Activated T-cell treated with anti-CD3 and anti-CD28 coated beads, Interleukin-2, amount 50 U/mL, for 24 hours (primary cell): Measurements from ENCODE around the gene LTO1.
"Not testable (repeated sequence)": the region's sequence is repeated elsewhere in the genome, so short reads cannot be mapped to it uniquely, and the experiment has no call there.

Experiments used
- DNase-seq: peaks from one replicate; pipeline ENCODE4 v3.0.0-alpha.2; 2020
- H3K27ac Mint-ChIP-seq: 2 replicates; pipeline ENCODE4 v1.8.0; 2020; ENCODE audit warnings: mild to moderate bottlenecking, mixed read lengths
- H3K27me3 Mint-ChIP-seq: 2 replicates; pipeline ENCODE4 v1.8.0; 2020; ENCODE audit warnings: mixed read lengths
- H3K36me3 Mint-ChIP-seq: 2 replicates; pipeline ENCODE4 v1.8.0; 2020; ENCODE audit warnings: low read depth, mixed read lengths
- H3K4me1 Mint-ChIP-seq: 2 replicates; pipeline ENCODE4 v1.8.0; 2020; ENCODE audit warnings: low read depth, mixed read lengths
- H3K4me3 Mint-ChIP-seq: 2 replicates; pipeline ENCODE4 v1.8.0; 2020; ENCODE audit warnings: mild to moderate bottlenecking, moderate library complexity, mixed read lengths
- H3K9me3 Mint-ChIP-seq: 2 replicates; pipeline ENCODE4 v1.8.0; 2020; ENCODE audit warnings: mixed read lengths

Gene LTO1

GRCh38 chr11:69692422-69692821 lies 17.3 kb upstream of the LTO1 start:
- Mint-ChIP-seq H3K36me3 (no peaks in the 10 kb centered on the region), H3K27me3 (peaks cover 77% of the 10 kb centered on the region), H3K9me3 (no peaks in the 10 kb centered on the region), H3K4me1 (peaks cover 11% of the 10 kb centered on the region), H3K27ac (no peak overlapping the region), H3K4me3 (no peak overlapping the region)
- DNase-seq: no peak

GRCh38 chr11:69691463-69691862 lies 16.3 kb upstream of the LTO1 start:
- no peak for DNase-seq
- Mint-ChIP-seq H3K4me3 (no peak overlapping the region), H3K27ac (no peak overlapping the region), H3K4me1 (peaks cover 11% of the 10 kb centered on the region), H3K36me3 (no peaks in the 10 kb centered on the region), H3K27me3 (peaks cover 74% of the 10 kb centered on the region), H3K9me3 (no peaks in the 10 kb centered on the region)

DNA sequence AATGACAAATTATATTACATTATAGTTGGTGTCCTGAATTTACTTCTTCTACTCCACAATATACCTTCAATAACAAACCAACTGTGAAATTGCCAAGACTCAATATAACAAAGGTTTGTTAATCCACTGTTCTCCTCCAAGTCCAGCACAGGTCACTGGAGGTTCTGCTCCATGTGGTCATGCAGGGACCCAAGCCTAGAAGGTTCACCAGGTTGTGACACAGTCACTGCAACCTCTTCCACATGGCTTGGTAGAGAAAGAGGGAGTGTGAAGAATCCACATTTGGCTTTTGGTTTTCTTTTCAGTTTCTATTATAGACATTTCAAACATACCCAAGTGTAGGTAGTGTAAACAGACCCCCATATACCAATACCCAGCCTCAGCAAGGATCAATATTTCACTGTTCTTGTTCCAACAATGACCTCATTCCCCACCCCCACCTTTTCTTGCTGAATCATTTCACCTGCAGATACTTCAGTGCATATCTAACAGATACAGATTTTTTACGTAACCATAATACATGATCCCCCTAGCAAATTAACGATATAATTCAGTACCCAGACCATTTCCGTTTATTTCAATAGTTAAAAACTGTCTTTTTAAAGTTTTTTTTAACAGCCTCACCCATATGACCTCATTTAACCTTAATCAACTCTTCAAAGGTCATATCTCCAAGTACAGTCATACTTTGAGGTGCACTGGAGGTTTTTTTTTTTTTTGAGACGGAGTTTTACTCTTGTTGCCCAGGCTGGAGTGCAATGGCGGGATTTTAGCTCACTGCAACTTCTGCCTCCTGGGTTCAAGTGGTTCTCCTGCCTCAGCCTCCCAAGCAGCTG lies 14.5 kb upstream of the LTO1 start:
- H3K4me3 Mint-ChIP-seq: no peak overlapping the region
- no peaks in the 10 kb centered on the region for H3K36me3 Mint-ChIP-seq
- H3K27ac Mint-ChIP-seq: no peak overlapping the region
- DNase-seq: no peak
- peaks cover 15% of the 10 kb centered on the region for H3K4me1 Mint-ChIP-seq
- no peaks in the 10 kb centered on the region for H3K9me3 Mint-ChIP-seq
- peaks cover 69% of the 10 kb centered on the region for H3K27me3 Mint-ChIP-seq

GRCh38 chr11:69687969-69688771 lies 13.0 kb upstream of the LTO1 start:
- peaks cover 56% of the 10 kb centered on the region for H3K27me3 Mint-ChIP-seq
- DNase-seq: not testable (repeated sequence)

GRCh38 chr11:69686856-69687255 lies 11.7 kb upstream of the LTO1 start:
- DNase-seq: no peak
- Mint-ChIP-seq H3K36me3 (no peaks in the 10 kb centered on the region), H3K27ac (no peak overlapping the region), H3K9me3 (no peaks in the 10 kb centered on the region), H3K4me3 (no peak overlapping the region), H3K4me1 (peaks cover 15% of the 10 kb centered on the region), H3K27me3 (peaks cover 49% of the 10 kb centered on the region)

More at GRCh38 chr11:69687969-69688771, 13.0 kb upstream of the LTO1 start:
- H3K36me3 Mint-ChIP-seq, H3K9me3 Mint-ChIP-seq, H3K27ac Mint-ChIP-seq, H3K4me3 Mint-ChIP-seq: not testable (repeated sequence)
- peaks cover 15% of the 10 kb centered on the region for H3K4me1 Mint-ChIP-seq

GRCh38 chr11:69686452-69686851 lies 11.3 kb upstream of the LTO1 start:
- Mint-ChIP-seq H3K27ac (no peak overlapping the region), H3K4me1 (peaks cover 15% of the 10 kb centered on the region), H3K27me3 (peaks cover 45% of the 10 kb centered on the region), H3K4me3 (no peak overlapping the region), H3K36me3 (no peaks in the 10 kb centered on the region), H3K9me3 (no peaks in the 10 kb centered on the region)
- no peak for DNase-seq

DNA sequence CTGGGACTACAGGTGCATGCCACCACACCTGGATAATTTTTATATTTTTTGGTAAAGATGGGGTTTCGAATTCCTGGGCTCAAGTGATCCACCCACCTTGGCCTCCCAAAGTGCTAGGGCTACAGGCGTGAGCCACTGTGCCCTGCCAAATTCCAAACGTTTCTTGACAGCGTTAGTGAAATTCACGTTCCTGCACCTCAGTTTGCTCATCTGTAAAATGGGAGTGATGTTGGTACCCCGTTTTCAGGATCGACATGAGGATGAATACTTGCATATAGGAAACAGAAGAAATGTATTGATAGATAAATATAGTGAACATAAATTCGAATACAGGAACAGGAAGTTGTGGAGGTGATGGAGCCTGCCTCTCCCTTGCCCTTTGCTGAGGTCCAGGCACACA lies 10.2 kb upstream of the LTO1 start:
- Mint-ChIP-seq H3K36me3 (no peaks in the 10 kb centered on the region), H3K27me3 (peaks cover 36% of the 10 kb centered on the region), H3K9me3 (no peaks in the 10 kb centered on the region), H3K4me1 (peaks cover 15% of the 10 kb centered on the region), H3K4me3 (no peak overlapping the region), H3K27ac (no peak overlapping the region)
- no peak for DNase-seq

DNA sequence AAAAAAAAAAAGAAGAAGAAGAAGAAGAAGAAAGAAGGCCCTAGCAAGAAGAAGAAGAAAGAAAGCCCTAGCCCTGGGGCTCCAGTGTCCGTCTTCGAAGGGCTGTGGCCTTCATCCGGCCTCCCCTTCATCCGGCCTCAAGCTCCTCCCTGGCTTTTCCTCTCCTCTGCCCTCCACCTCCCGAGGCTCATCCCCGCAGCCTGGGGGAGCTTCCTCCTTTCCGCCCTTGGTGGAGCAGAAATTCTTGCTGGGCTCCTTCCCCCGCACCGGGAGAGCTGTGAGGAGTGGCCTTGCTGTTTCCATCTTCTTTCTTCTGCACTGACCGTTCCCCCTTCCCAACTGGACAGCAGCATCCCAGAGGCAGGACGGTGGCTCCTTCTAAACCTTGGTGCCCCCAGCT lies 9.5 kb upstream of the LTO1 start:
- Mint-ChIP-seq H3K4me1 (peaks cover 13% of the 10 kb centered on the region), H3K27me3 (peaks cover 32% of the 10 kb centered on the region), H3K27ac (no peak overlapping the region), H3K4me3 (no peak overlapping the region), H3K9me3 (no peaks in the 10 kb centered on the region), H3K36me3 (no peaks in the 10 kb centered on the region)
- DNase-seq: no peak

GRCh38 chr11:69683764-69684333 lies 8.7 kb upstream of the LTO1 start:
- no peaks in the 10 kb centered on the region for H3K36me3 Mint-ChIP-seq
- no peak overlapping the region for H3K27ac Mint-ChIP-seq
- no peak overlapping the region for H3K4me3 Mint-ChIP-seq
- no peak for DNase-seq
- H3K4me1 Mint-ChIP-seq: peaks cover 12% of the 10 kb centered on the region
- H3K9me3 Mint-ChIP-seq: no peaks in the 10 kb centered on the region
- H3K27me3 Mint-ChIP-seq: peaks cover 27% of the 10 kb centered on the region

DNA sequence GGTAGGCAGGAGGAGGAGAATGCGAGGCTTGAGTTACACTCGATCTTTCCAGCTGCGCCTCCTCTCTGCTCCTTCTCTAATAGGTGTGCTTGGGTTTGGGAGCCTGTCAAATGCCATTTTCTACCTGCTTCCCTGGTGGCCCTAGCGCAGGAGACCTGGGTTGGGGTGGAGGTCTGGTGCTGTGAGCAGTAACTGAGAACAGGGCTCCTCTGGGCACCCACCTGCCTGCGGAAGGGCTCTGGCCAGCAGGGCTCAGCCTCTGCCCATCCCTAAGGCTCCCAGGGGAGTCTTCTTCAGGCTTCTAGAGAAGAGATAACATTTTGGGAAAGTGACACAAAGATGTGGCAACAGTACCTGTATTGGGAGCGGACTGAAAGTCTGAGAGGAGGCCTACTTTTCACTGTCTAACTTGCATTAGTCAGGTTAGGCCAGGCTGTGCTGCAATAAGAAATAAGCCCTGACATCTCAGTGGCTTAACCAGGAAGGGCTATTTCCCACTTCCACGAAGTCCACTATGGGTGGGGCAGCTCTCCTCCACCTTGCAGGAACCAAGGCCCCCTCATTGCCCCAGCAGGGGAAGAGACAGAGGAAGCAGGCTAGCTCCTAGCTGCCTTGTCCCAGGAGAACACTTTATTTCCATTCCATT lies 7.7 kb upstream of the LTO1 start:
- DNase-seq: no peak
- no peaks in the 10 kb centered on the region for H3K36me3 Mint-ChIP-seq
- H3K9me3 Mint-ChIP-seq: no peaks in the 10 kb centered on the region
- H3K4me1 Mint-ChIP-seq: peaks cover 4% of the 10 kb centered on the region
- peaks cover 22% of the 10 kb centered on the region for H3K27me3 Mint-ChIP-seq
- no peak overlapping the region for H3K27ac Mint-ChIP-seq
- no peak overlapping the region for H3K4me3 Mint-ChIP-seq

DNA sequence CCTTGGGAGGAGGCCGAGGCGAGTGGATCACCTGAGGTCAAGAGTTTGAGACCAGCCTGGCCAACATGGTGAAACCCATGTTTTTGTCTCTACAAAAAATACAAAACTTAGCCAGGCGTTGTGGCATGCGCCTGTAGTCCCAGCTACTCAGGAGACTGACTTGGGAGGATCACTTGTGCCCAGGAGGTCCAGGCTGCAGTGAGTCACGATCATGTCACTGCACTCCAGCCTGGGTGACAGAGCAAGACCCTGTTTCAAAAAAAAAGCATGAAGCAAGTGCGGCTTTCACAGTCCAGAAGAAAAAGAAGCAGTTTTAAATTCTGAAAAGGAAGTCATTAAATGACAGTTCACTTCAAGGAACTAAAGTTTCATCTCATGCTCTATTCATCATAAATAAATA lies 7.1 kb upstream of the LTO1 start:
- no peaks in the 10 kb centered on the region for H3K9me3 Mint-ChIP-seq

GRCh38 chr11:69680688-69681087 lies 5.5 kb upstream of the LTO1 start:
- H3K27me3 Mint-ChIP-seq: peaks cover 6% of the 10 kb centered on the region
- no peak for DNase-seq
- no peaks in the 10 kb centered on the region for H3K36me3 Mint-ChIP-seq
- no peak overlapping the region for H3K27ac Mint-ChIP-seq
- H3K9me3 Mint-ChIP-seq: no peaks in the 10 kb centered on the region
- H3K4me1 Mint-ChIP-seq: peaks cover 3% of the 10 kb centered on the region
- no peak overlapping the region for H3K4me3 Mint-ChIP-seq

More for the DNA sequence above, 7.1 kb upstream of the LTO1 start:
- no peak overlapping the region for H3K27ac Mint-ChIP-seq
- peaks cover 4% of the 10 kb centered on the region for H3K4me1 Mint-ChIP-seq
- H3K4me3 Mint-ChIP-seq: no peak overlapping the region
- no peaks in the 10 kb centered on the region for H3K36me3 Mint-ChIP-seq
- DNase-seq: no peak
- H3K27me3 Mint-ChIP-seq: peaks cover 16% of the 10 kb centered on the region

- H3K4me1 Mint-ChIP-seq: peaks cover 18% of the 10 kb centered on the region
- peaks cover 20% of the 10 kb centered on the region for H3K36me3 Mint-ChIP-seq
- peaks cover 2% of the 10 kb centered on the region for H3K27me3 Mint-ChIP-seq
- H3K4me3 Mint-ChIP-seq: no peak overlapping the region
- H3K9me3 Mint-ChIP-seq: no peaks in the 10 kb centered on the region
- DNase-seq: no peak
- no peak overlapping the region for H3K27ac Mint-ChIP-seq
Measured at GRCh38 chr11:69677749-69678148, 2.6 kb upstream of the LTO1 start.

DNA sequence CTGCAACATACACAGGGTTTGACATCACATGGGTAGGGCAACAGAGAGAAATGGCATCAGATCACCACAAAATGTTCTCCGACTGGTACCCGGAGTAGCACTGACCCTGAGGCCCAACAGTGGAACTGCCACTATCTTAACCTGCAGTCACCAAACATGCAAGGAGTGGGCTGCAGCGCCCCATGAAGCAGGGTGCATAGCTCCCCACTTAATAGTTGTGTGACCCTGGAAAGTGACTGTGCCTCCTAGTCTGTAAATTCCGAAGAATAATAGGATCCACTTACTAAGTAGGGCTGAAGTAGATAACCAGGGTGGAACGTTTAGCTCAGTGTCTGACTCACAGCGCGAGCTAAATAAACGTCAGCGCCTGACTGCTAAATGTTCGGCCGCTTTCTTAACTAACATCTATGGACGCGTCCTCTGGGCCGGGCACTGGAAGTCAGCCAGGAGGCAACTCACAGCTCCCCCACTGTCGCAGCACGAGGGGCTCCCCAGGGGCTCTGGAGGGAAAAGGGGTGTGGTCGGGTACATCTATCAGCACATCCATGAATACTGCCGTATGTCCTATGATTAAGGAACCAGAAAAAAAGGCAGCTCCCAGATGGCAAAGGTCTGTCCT lies 777 bp downstream of the LTO1 start:
- Mint-ChIP-seq H3K4me1 (peaks cover 30% of the 10 kb centered on the region), H3K9me3 (no peaks in the 10 kb centered on the region), H3K27me3 (peaks cover 2% of the 10 kb centered on the region), H3K27ac (peak overlapping the region; percentile 96), H3K36me3 (peaks cover 53% of the 10 kb centered on the region), H3K4me3 (peak overlapping the region; percentile 93)
- DNase-seq: peak; percentile 25
